GM13976 (cell line): ENCODE data around the gene FFAR3.

Source experiments
- DNase-seq: peaks from one replicate; pipeline ENCODE4 v3.0.0; 2012; ENCODE audit warnings: low spot score
- CTCF ChIP-seq: IDR thresholded peaks from 2 replicates; pipeline ENCODE4 v1.5.1; 2012; ENCODE audit warnings: borderline replicate concordance, mild to moderate bottlenecking; ENCODE audit not compliant: insufficient read depth; ENCODE audit errors: extremely low read depth, missing control alignments, control extremely low read depth
- in situ Hi-C: fragments of 300-500 bp; cut with MboI; formaldehyde crosslinking; loops from one replicate; pipeline ENCODE4 v1.12.0; 2022; ENCODE audit warnings: low sequenced_read_pairs, mixed read lengths, inconsistent platforms; ENCODE audit not compliant: unreplicated experiment

FFAR3 gene

DNA sequence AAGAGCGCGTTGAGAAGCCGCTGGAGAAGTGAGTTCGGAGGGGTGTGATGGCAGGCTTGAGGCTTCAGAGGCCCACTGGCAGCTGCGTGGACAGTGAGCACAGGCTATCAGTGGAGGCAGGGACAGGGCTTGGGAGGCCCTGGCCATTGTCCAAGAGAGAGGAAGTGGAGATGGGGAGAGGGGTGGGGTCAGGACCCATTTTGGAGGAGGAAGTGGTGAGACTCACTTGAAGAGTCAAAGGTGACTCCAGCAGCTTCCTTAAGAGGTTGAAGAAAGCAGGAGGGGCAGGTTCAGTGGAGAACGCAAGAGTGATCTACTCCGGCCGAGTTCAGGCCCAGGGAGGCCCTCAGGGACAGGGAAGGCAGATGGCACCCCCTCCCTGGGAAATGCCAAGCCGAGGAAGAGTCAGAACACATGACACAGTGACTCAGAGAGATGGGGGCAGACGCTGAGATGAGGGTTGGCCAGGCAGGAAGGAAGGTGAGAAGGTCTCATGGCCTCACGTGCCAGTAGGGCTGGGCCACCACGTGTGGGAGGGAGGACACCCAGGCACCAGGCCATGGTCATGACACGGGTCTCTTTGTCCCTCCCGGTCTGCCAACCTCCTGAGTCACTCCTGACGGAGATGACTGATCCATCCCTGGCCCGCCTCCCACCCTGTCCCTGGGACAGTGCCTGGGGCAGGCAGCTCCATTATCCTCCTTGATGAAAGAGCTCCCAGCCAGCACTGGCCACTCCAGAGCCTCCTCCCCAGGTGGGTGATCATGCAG lies 39.4 kb upstream of the FFAR3 start:
- in situ Hi-C loops = no loop called here
- no peak for DNase-seq
- TF ChIP-seq CTCF = no peak

DNA sequence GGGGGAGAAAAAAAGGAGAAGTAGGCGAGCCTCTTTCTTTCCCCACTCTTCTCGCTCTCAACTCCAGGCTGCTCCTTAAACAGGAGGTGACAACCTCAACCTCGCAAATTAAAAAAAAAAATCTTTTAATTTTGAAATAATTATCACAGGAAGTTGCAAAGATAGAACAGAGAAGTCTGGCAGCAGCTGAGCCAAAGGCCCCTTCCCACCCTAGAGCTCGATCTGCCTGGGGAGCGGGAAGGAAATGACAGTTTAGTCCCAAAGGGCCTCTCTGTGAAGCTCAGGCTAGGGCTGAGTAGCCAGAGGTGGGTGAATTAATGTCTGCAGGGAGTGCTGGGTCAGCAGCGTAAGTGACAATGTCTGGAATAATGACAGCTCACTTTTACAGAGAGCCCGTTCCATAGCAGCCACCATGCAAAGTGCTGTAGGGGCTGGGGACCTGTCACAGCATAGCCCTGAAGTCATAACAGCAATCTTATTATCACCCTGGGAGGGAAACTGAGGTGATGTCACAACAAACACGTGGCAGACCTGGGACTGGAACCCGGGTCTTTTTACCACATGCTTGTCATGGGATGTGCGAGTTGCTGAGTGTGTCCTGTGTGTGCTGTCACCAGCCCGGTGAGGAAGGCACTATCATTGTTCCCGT lies 38.1 kb upstream of the FFAR3 start:
- TF ChIP-seq CTCF = no peak
- in situ Hi-C loops = no loop called here
- DNase-seq = no peak

GRCh38 chr19:35321291-35321690 lies 37.0 kb upstream of the FFAR3 start:
- in situ Hi-C loops = no loop called here
- no peak for TF ChIP-seq CTCF
- DNase-seq = no peak

DNA sequence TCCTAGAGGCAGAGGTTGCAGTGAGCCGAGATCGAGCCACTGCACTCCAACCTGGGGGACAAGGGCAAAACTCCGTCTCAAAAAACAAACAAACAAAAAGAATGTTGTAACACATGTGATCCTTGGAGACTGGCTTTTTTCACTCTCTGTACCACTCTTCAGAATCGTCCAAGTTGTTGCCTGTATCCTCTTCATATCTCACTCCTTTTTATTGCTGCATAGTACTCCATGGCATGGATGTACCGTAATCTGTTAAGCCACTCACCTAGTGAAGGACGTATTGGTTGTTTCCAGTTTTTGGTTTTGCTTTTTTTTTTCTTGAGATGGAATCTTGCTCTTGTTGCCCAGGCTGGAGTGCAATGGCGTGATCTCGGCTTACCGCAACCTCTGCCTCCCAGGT lies 36.2 kb upstream of the FFAR3 start:
- in situ Hi-C loops = no loop called here
- no peak for DNase-seq
- no peak for TF ChIP-seq CTCF

DNA sequence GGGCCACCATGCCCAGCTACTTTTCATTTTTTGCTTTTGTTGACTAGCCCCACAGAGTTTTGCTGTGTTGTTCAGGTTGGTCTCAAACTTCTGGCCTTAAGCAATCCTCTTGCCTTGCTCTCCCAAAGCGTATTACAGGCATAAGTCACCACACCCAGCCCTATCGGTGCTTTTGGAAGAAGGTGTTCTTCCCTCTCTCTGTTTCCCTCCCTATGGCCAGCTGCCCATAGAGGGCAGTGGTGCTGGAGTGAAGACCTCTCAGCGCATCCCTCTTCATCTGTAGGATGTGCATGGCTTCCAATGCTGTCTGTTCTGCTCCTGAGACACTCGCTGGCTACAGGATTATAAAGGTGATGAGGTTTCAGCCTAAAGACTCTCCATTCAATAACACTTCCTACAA lies 30.6 kb upstream of the FFAR3 start:
- in situ Hi-C loops = no loop called here
- DNase-seq = no peak
- TF ChIP-seq CTCF = peak; percentile 32

GRCh38 chr19:35328851-35329285 lies 29.4 kb upstream of the FFAR3 start, which contains the start of gene CD22:
Gene CD22 (plus strand): TSS chr19:35329187. CDS start chr19:35332041, 2,854 bp downstream.
- no peak for TF ChIP-seq CTCF
- peak; percentile 76 for DNase-seq
- in situ Hi-C loops = no loop called here
